Measurements from ENCODE around the gene GCSAML. TPM values are rescaled to one million over a fixed set of nuclear protein-coding genes. Genes with fewer than 3 reads are reported as not detected.

Gene GCSAML
- polyA plus RNA-seq, 2 of the 4 experiments (the other 2 are of a cell fraction), result not detected

- CTCF ChIA-PET, result no interaction called here
- no peaks in the 10 kb centered on the region for H3K4me1 ChIP-seq
- ATAC-seq, result no peak
Measured at GRCh38 chr1:247605286-247605685, 56.4 kb downstream of the GCSAML start, which contains the start of gene OR2G3. OR2G3 (plus strand) TSS chr1:247605586; CDS start chr1:247605586, 0 bp downstream.

DNA sequence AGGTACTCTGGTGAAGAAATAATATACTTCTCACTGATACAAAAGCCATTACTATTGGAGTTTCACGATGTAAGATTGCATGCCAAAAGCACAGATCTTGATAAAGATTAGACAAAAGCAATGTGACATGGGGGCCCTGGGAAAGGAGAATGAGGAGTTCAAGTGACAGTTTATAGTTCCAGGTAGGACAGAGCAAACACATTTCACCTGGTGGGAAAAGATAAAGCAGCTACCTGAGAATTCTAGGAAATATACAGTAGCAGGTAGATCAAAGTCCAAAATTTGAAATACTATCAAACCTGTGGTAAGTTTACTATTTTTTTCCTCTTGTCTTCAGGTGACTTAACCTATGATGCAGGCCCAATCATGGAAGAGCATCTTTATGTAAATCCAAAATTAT, 64.5 kb downstream of the GCSAML start:
- ChIA-PET POLR2A (no interaction called here), CTCF (no interaction called here)
- Histone ChIP-seq H3K4me1 (no peaks in the 10 kb centered on the region), H3K9me3 (peaks cover 2% of the 10 kb centered on the region; the same call in 1 of the 3 replicates), H3K4me3 (no peak overlapping the region), H3K27ac (no peak overlapping the region), H3K4me2 (no peak overlapping the region)
- TF ChIP-seq ZSCAN20 (CRISPR knock-in tag; IDR thresholded peaks at IDR 0.05), result no peak
- DNase-seq (ENCODE audit: low read depth in 1 of 2, low spot score in 1 of 2), result no peak
- WGBS (ENCODE audit: missing lambda C conversion rate), result 0% methylated on average over 1 of the region's 1 CpG
- no peak for ATAC-seq
- no peak for FAIRE-seq

More at GRCh38 chr1:247605286-247605685, 56.4 kb downstream of the GCSAML start, which contains the start of gene OR2G3:
- POLR2A ChIA-PET, result no interaction called here
- TF ChIP-seq GATA3 (IDR thresholded peaks at IDR 0.05; ENCODE audit: borderline replicate concordance), result no peak
- TF ChIP-seq POLR2A (IDR thresholded peaks at IDR 0.05; ENCODE audit: low read length), result no peak
- TF ChIP-seq ELK1 (IDR thresholded peaks at IDR 0.05; ENCODE audit: low read depth, low read length), result no peak
- no peak for TF ChIP-seq RFX5 (IDR thresholded peaks at IDR 0.05)
- no peak for TF ChIP-seq RARB (CRISPR knock-in tag; IDR thresholded peaks at IDR 0.05)
- TF ChIP-seq SMC3 (IDR thresholded peaks at IDR 0.05), result no peak
- no peak for TF ChIP-seq HES2 (IDR thresholded peaks at IDR 0.05)
- no peak for TF ChIP-seq FOSL2 (IDR thresholded peaks at IDR 0.05)
- no peak for TF ChIP-seq FOSL2 (CRISPR knock-in tag; IDR thresholded peaks at IDR 0.05)
- no peak for TF ChIP-seq CTCF (IDR thresholded peaks at IDR 0.05)
- no peak for TF ChIP-seq FOSB (CRISPR knock-in tag; IDR thresholded peaks at IDR 0.05)
- no peak for TF ChIP-seq CBX2 (IDR thresholded peaks at IDR 0.05; ENCODE audit: borderline replicate concordance, low read depth)
- TF ChIP-seq KDM1A (IDR thresholded peaks at IDR 0.05; ENCODE audit: low read depth), result no peak
- no peak for TF ChIP-seq HDAC2 (IDR thresholded peaks at IDR 0.05)
- TF ChIP-seq HEYL (CRISPR knock-in tag; IDR thresholded peaks at IDR 0.05), result no peak
- Histone ChIP-seq H3K27ac (no peak within 1 kb of the TSS), H3K4me3 (no peak within 1 kb of the TSS), H3K4me2 (no peak within 1 kb of the TSS), H3K9me3 (peaks cover 2% of the 10 kb centered on the region; the same call in 1 of the 3 replicates)
- DNase-seq (ENCODE audit: low read depth in 1 of 2, low spot score in 1 of 2) (no peak), FAIRE-seq (no peak)
- WGBS (ENCODE audit: missing lambda C conversion rate), result 6% methylated on average over 2 of the region's 2 CpGs

- POLR2A ChIA-PET, result no interaction called here
- FAIRE-seq, result no peak
Measured at GRCh38 chr1:247614625-247615024, 65.7 kb downstream of the GCSAML start.

More at GRCh38 chr1:247614625-247615024, 65.7 kb downstream of the GCSAML start:
- H3K4me3 ChIP-seq, result no peak overlapping the region
- ATAC-seq (no peak), DNase-seq (ENCODE audit: low read depth in 1 of 2, low spot score in 1 of 2) (no peak)
- H3K27ac ChIP-seq, result no peak overlapping the region
- CTCF ChIA-PET, result no interaction called here
- 6% methylated on average over 4 of the region's 5 CpGs for WGBS (ENCODE audit: missing lambda C conversion rate)
- H3K4me1 ChIP-seq, result no peaks in the 10 kb centered on the region
- H3K9me3 ChIP-seq, result no peaks in the 10 kb centered on the region
- no peak overlapping the region for H3K4me2 ChIP-seq
- TF ChIP-seq CHD2 (IDR thresholded peaks at IDR 0.05; ENCODE audit: low read length, partially characterized antibody), result no peak
- TF ChIP-seq HOXA7 (CRISPR knock-in tag; IDR thresholded peaks at IDR 0.05), result no peak
- TF ChIP-seq FOXS1 (CRISPR knock-in tag; IDR thresholded peaks at IDR 0.05), result no peak
- no peak for TF ChIP-seq ZNF302 (CRISPR knock-in tag; IDR thresholded peaks at IDR 0.05)

Small RNAs within 50 kb of the gene (small RNA-seq; reads per million reads assigned to genes)
- 0 reads per million in 6 experiments for gene RF00026

Other genes starting within 250 kb of the GCSAML start
- gene ZNF496, start 217.3 kb upstream of the GCSAML start, polyA plus RNA-seq (2011; rRNA removed), result 16.1 and 19.5 TPM in 2 replicates
- gene ZNF496, start 217.3 kb upstream of the GCSAML start, polyA plus RNA-seq (2017; fragmentation: RNase III; extraction: RNeasy Plus Mini Kit Qiagen cat#74134 plus additional on column Dnase treatment), result 12.2 to 13.5 TPM (median 13.1 TPM) in 3 replicates
- gene NLRP3, start 133.0 kb upstream of the GCSAML start, polyA plus RNA-seq (2011; rRNA removed), result not detected in 2 replicates
- not detected in 3 replicates for gene NLRP3, start 133.0 kb upstream of the GCSAML start, polyA plus RNA-seq (2017; fragmentation: RNase III; extraction: RNeasy Plus Mini Kit Qiagen cat#74134 plus additional on column Dnase treatment)
- not detected in 2 replicates for gene OR2B11, start 91.0 kb upstream of the GCSAML start, polyA plus RNA-seq (2011; rRNA removed)
- not detected in 3 replicates for gene OR2B11, start 91.0 kb upstream of the GCSAML start, polyA plus RNA-seq (2017; fragmentation: RNase III; extraction: RNeasy Plus Mini Kit Qiagen cat#74134 plus additional on column Dnase treatment)
- not detected in 2 replicates for gene OR2C3, start 12.7 kb upstream of the GCSAML start, polyA plus RNA-seq (2011; rRNA removed)
- not detected in 3 replicates for gene OR2C3, start 12.7 kb upstream of the GCSAML start, polyA plus RNA-seq (2017; fragmentation: RNase III; extraction: RNeasy Plus Mini Kit Qiagen cat#74134 plus additional on column Dnase treatment)
- not detected in 2 replicates for gene OR2G2, start 39.2 kb downstream of the GCSAML start, polyA plus RNA-seq (2011; rRNA removed)
- not detected in 3 replicates for gene OR2G2, start 39.2 kb downstream of the GCSAML start, polyA plus RNA-seq (2017; fragmentation: RNase III; extraction: RNeasy Plus Mini Kit Qiagen cat#74134 plus additional on column Dnase treatment)
- gene OR2G3, start 56.5 kb downstream of the GCSAML start, polyA plus RNA-seq (2011; rRNA removed), result not detected in 2 replicates
- not detected in 3 replicates for gene OR2G3, start 56.5 kb downstream of the GCSAML start, polyA plus RNA-seq (2017; fragmentation: RNase III; extraction: RNeasy Plus Mini Kit Qiagen cat#74134 plus additional on column Dnase treatment)
- not detected in 2 replicates for gene OR13G1, start 130.6 kb downstream of the GCSAML start, polyA plus RNA-seq (2011; rRNA removed)
- not detected in 3 replicates for gene OR13G1, start 130.6 kb downstream of the GCSAML start, polyA plus RNA-seq (2017; fragmentation: RNase III; extraction: RNeasy Plus Mini Kit Qiagen cat#74134 plus additional on column Dnase treatment)
- gene OR6F1, start 167.5 kb downstream of the GCSAML start, polyA plus RNA-seq (2011; rRNA removed), result not detected in 2 replicates
- gene OR6F1, start 167.5 kb downstream of the GCSAML start, polyA plus RNA-seq (2017; fragmentation: RNase III; extraction: RNeasy Plus Mini Kit Qiagen cat#74134 plus additional on column Dnase treatment), result not detected in 3 replicates
- not detected in 2 replicates for gene OR14K1, start 189.5 kb downstream of the GCSAML start, polyA plus RNA-seq (2011; rRNA removed)
- gene OR14K1, start 189.5 kb downstream of the GCSAML start, polyA plus RNA-seq (2017; fragmentation: RNase III; extraction: RNeasy Plus Mini Kit Qiagen cat#74134 plus additional on column Dnase treatment), result not detected in 3 replicates
- not detected in 2 replicates for gene OR14A2, start 199.0 kb downstream of the GCSAML start, polyA plus RNA-seq (2011; rRNA removed)
- not detected in 3 replicates for gene OR14A2, start 199.0 kb downstream of the GCSAML start, polyA plus RNA-seq (2017; fragmentation: RNase III; extraction: RNeasy Plus Mini Kit Qiagen cat#74134 plus additional on column Dnase treatment)
- gene OR1C1, start 211.4 kb downstream of the GCSAML start, polyA plus RNA-seq (2011; rRNA removed), result not detected in 2 replicates
- not detected in 3 replicates for gene OR1C1, start 211.4 kb downstream of the GCSAML start, polyA plus RNA-seq (2017; fragmentation: RNase III; extraction: RNeasy Plus Mini Kit Qiagen cat#74134 plus additional on column Dnase treatment)